Activated naive CD4-positive, alpha-beta T cell treated with anti-CD3 and anti-CD28 coated beads, Interleukin-2, amount 50 U/mL, for 72 hours (primary cell): ENCODE results near the gene TMC7. TPM values are rescaled to one million over a fixed set of nuclear protein-coding genes. Genes with fewer than 3 reads are reported as not detected.

ENCODE experiments used
- total RNA-seq, 2 donors: library from RNA; stranded (reverse); gene quantifications; one replicate each; pipeline ENCODE4 v1.2.3, GENCODE V29; 2022

TMC7 gene
- total RNA-seq, 2 donors from 2014 or later, result not detected

Other genes with a start within 250 kb of the TMC7 start
- gene RPS15A, start 193.6 kb upstream of the TMC7 start, total RNA-seq, result 1,000 to 10,000 TPM; 2,227 to 2,841 TPM
- gene ARL6IP1, start 182.4 kb upstream of the TMC7 start, total RNA-seq, result 100 to 1,000 TPM; 116 to 164 TPM
- 100 to 1,000 TPM; 181 to 216 TPM for gene SMG1, start 57.5 kb upstream of the TMC7 start, total RNA-seq
- gene COQ7, start 83.7 kb downstream of the TMC7 start, total RNA-seq, result 10 to 100 TPM; 15.7 to 20.4 TPM
- gene ITPRIPL2, start 130.0 kb downstream of the TMC7 start, total RNA-seq, result 1 to 10 TPM; 1.3 to 1.8 TPM
- gene SYT17, start 184.3 kb downstream of the TMC7 start, total RNA-seq, result not detected